Cerebellar nuclear complex (tissue), 1 donor: Measurements from ENCODE around the gene INTS12.
"Not testable (repeated sequence)": the region's sequence is repeated elsewhere in the genome, so short reads cannot be mapped to it uniquely, and the experiment has no call there.

Experiments
- DNase-seq, 2 experiments: peaks; one replicate each; lab custom pipeline; 2025; lab: John Stamatoyannopoulos, UW

INTS12 gene

GRCh38 chr4:105708181-105709080 lies at the start of gene INTS12, which contains the start of gene GSTCD:
TSS of gene INTS12 (minus strand) at chr4:105708689. CDS start at chr4:105700005, 8,684 bp downstream.
TSS of gene GSTCD (plus strand) at chr4:105708784. CDS start at chr4:105717614, 8,830 bp downstream.
- DNase-seq, result peak; percentile 28 to 79

- DNase-seq, result no peak
These were observed 46.9 kb upstream of the INTS12 start for GRCh38 chr4:105755375-105755774.

- no peak for DNase-seq
These were observed 44.9 kb upstream of the INTS12 start for GRCh38 chr4:105753361-105753760.

DNA sequence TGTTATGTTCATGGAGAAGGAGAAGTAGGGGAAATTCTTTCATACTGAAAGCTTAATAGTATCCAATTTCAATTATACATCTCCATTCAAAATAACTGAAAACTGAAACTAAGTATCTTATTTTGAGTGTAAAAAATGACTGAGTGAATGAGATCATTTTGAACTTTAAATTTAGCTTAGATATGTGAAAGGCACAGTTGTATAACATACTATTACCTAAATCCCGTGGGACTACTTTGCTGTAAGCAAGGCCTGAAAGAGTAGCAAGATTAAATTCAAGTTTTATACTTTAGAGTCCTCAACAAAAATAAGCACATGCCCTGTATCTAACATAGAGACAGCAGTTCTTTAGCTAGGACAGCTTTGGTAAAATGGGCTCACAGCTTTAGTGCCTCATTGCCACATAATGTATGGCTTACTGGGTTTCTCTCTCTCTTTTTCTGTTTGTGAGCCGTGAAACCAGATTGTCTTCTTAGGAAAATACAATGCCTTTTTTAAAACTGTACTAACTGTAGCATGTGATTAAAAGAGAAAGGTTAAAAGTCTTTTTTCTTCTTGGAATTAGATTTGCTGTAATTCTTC lies 43.3 kb upstream of the INTS12 start:
- DNase-seq, result no peak

DNA sequence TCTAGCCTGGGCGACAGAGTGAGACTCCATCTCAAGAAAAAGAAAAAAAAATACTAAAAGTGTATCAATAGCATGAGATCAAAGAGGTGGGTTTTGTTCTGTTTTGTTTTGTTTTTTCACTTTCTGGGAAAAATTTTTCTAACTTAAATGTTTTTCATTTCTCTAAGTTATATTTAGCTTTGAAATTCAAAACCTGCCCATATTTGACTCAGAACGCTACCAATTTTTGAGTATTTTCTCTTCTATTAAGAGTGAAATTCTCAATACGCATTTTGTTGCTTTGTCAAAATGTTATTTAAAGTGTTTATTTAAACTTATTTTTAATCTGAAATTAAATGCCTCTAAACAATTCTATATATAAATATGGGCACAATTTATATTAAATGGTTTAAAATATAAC lies 39.7 kb upstream of the INTS12 start:
- no peak for DNase-seq

- no peak for DNase-seq
These were observed 33.1 kb upstream of the INTS12 start for GRCh38 chr4:105741548-105741947.

DNA sequence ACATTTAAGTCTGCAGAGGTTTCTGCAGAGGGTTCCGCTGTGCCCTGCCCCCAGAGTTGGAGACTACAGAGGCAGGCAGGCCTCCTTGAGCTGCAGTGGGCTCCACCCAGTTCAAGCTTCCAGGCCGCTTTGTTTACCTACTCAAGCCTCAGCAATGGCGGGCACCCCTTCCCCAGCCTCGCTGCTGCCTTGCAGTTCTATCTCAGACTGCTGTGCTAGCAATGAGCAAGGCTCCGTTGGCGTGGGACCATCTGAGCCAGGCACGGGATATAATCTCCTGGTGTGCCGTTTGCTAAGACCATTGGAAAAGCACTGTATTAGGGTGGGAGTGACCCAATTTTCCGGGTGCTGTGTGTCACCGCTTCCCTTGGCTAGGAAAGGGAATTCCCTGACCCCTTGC lies 26.7 kb upstream of the INTS12 start:
- not testable (repeated sequence) for DNase-seq

DNA sequence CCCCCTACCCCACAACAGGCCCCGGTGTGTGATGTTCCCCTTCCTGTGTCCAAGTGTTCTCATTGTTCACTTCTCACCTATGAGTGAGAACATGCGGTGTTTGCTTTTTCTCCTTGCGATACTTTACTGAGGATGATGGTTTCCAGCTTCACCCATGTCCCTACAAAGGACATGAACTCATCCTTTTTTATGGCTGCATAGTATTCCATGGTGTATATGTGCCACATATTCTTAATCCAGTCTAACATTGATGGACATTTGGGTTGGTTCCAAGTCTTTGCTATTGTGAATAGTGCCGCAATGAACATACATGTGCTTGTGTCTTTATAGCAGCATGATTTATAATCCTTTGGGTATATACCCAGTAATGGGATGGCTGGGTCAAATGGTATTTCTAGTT lies 21.4 kb upstream of the INTS12 start:
- not testable (repeated sequence) for DNase-seq

DNA sequence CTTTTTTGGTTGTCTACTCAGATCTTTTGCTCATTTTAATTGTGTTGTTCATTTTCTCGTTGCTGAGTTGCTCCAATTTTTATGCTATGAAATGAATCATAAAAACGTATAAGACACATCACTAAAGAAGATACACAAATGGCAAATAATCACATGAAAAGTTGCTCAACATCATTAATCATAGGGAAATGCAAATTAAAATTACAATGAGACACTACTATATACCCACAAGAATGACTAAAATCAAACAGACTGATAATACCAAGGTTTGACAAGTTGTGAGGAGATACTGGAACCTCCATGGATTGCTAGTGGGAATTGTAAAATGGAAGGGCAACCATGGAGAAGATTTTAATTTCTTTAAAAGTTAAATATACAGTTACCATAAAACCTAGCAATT lies 17.1 kb upstream of the INTS12 start:
- no peak for DNase-seq

- DNase-seq, result no peak
These were observed 10.7 kb upstream of the INTS12 start for GRCh38 chr4:105719204-105719603.

DNA sequence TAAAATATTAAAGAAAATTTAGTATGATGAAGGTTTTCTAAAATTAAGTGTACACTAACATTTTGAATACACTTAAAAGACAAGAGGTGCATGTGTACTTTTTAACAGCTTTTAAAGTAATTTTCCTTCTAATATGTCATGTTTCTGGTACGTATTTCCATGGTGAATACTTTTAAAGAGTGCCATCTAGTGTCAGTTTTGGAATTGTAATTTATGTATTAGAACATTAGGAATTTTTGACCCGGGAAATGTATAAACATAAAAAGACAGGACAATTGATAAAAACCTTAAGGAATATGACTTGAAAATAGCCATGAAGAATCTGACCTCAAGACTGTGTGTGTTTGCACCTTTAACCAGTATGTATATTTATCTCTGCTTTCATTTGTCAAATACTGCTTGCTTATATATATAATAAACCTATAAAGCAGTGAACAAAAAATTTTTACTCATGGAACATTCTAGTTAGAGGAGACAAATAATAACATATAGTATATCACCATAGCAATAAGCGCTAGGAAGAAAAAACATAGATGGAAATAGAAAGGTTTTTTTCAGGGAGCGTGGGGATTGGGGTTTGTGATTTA lies 7.3 kb upstream of the INTS12 start:
- DNase-seq, result no peak

- DNase-seq, result no peak
These were observed 6.4 kb upstream of the INTS12 start for GRCh38 chr4:105714932-105715331.

DNA sequence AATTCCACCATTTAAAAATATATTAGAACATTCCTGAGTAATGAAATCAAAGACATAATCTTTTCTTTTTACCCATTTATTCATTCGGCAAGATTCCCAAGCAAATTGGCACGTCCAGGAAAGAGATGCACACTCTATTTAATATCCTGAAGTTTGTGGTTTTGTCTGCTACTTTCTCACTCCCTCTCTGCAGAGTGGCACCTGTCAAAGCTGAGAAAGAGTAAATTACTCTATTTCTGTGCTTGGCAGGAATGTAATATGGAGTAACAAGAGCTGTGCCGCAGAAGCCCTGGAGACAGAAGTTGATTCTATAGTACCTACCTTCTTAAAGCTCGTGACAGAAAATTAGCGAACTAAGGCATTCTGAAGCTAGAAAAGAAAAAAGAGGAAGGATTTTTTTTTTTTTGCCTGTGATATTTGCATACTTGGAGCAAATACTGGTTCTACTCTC lies 5.6 kb upstream of the INTS12 start:
- no peak for DNase-seq

GRCh38 chr4:105712766-105713165 lies 4.3 kb upstream of the INTS12 start:
- no peak for DNase-seq

DNA sequence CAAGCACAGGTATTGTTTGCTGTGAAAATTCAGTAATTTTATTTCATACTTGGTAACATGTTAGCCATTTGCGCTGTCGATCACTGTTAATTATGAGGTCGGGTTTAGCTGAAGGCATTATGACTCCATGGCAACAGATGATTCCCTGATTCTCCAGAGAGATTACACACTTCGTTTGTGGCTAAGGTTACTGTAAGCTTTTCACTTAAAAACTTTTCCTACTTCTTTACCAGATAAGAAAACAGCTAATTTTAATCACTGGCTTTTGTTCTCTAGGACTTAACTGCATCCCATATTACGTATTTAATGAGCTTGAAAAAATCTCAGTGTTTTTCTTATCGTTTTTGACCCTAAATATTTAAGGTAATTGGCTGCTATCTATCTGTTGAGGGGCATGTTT lies 2.2 kb upstream of the INTS12 start:
- no peak for DNase-seq

GRCh38 chr4:105710012-105710600 lies 1.6 kb upstream of the INTS12 start:
- no peak for DNase-seq

GRCh38 chr4:105709081-105709450 lies 577 bp upstream of the INTS12 start:
- no peak for DNase-seq

GRCh38 chr4:105707782-105708180 lies 708 bp downstream of the INTS12 start:
- no peak for DNase-seq

GRCh38 chr4:105698607-105699006 lies 9.9 kb downstream of the INTS12 start:
- DNase-seq, result no peak

DNA sequence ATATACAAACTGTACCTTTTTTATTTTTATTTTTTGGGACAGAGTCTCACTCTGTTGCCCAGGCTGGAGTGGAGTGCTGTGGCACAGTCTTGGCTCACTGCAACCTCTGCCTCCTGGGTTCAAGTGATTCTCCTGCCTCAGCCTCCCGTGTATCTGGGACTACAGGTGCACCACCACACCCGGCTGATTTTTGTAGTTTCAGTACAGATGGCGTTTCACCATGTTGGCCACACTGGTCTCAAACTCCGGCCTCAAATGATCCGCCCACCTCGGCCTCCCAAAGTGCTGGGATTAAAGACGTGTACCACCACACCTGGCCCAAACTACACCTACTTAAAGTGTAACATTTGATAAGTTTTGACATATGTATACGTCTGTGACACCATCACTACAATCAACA lies 12.7 kb downstream of the INTS12 start:
- DNase-seq, result not testable (repeated sequence)

DNA sequence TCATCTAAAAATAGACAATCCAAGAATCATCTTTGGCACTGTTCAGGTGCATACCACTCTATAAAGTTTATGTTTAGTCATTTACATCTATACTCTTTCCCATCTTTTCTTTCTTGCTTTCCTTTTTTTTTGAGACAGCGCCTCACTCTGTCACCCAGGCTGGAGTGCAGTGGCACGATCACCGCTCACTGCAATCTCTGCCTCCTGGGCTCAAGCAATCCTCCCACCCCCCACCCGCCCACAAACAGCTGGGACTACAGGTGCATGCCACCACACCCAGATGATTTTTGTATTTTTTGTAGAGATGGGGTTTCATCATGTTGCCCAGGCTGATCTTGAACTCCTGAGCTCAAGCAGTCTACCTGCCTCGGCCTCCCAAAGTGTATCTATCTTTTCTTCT lies 13.7 kb downstream of the INTS12 start:
- not testable (repeated sequence) for DNase-seq

DNA sequence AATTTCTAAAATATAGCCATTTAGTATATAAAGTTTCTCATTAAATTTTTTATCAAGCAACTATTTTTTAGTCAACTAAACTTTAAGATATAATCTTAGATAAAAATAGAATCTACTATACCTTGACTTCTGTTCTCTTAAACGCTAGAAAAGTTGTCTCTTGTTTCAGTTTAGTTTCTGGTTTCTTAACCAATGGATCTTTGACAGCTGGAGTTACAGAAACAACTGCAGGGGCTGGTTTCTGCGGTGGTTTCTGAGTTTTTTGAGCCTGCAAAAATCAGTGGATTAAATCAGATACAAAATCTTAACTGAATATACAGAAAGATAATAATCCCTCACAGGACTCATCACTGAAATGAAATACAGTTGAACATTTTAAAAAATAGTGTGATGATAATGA lies 21.9 kb downstream of the INTS12 start:
- DNase-seq, result no peak

GRCh38 chr4:105683038-105683437 lies 25.5 kb downstream of the INTS12 start:
- DNase-seq, result no peak
